ENCODE data around the gene WBP11. TPM values are rescaled to one million over a fixed set of nuclear protein-coding genes. Genes with fewer than 3 reads are reported as not detected.

Gene WBP11
- total RNA-seq, 1 experiment from 2014 or later: 31.6 TPM

Other genes with a start within 250 kb of the WBP11 start
- gene PLBD1, start 235.6 kb downstream of the WBP11 start, total RNA-seq (2014; rRNA removed; shearing (Covaris generic)): 0.78 and 1.3 TPM in 2 replicates
- not detected in 2 replicates for gene GUCY2C, start 106.9 kb downstream of the WBP11 start, total RNA-seq (2014; rRNA removed; shearing (Covaris generic))
- gene C12orf60, start 192 bp upstream of the WBP11 start, total RNA-seq (2014; rRNA removed; shearing (Covaris generic)): 1.8 and 3.3 TPM in 2 replicates
- not detected in 2 replicates for gene SMCO3, start 10.7 kb upstream of the WBP11 start, total RNA-seq (2014; rRNA removed; shearing (Covaris generic))
- not detected in 2 replicates for gene ART4, start 40.0 kb upstream of the WBP11 start, total RNA-seq (2014; rRNA removed; shearing (Covaris generic))
- 5.9 and 7.9 TPM in 2 replicates for gene MGP, start 82.4 kb upstream of the WBP11 start, total RNA-seq (2014; rRNA removed; shearing (Covaris generic))
- 0.10 TPM in 1 of 2 replicates, not detected in the other for gene ERP27, start 135.1 kb upstream of the WBP11 start, total RNA-seq (2014; rRNA removed; shearing (Covaris generic))
- gene ARHGDIB, start 158.1 kb upstream of the WBP11 start, total RNA-seq (2014; rRNA removed; shearing (Covaris generic)): 128 and 175 TPM in 2 replicates
- not detected in 2 replicates for gene PDE6H, start 169.6 kb upstream of the WBP11 start, total RNA-seq (2014; rRNA removed; shearing (Covaris generic))

Data from RPMI7951 (cell line).